Measurements from ENCODE around the gene PWWP2A.
A peak's percentile ranks its signal among the peaks of the same experiment; 100 is the strongest.

Gene PWWP2A

GRCh38 chr5:160119142-160119904 is at the start of gene PWWP2A:
PWWP2A (minus strand) TSS chr5:160119450; CDS start chr5:160119388, 62 bp downstream.
- peak; percentile 100 for DNase-seq (ENCODE audit: extremely low read depth, low read depth)
- no peak for TF ChIP-seq CTCF (IDR thresholded peaks at IDR 0.05; ENCODE audit: low read depth, low read length, missing control alignments)
- H3K4me3 ChIP-seq (replicated peaks; ENCODE audit: low read depth, low read length): peak within 1 kb of the TSS; percentile 86

DNA sequence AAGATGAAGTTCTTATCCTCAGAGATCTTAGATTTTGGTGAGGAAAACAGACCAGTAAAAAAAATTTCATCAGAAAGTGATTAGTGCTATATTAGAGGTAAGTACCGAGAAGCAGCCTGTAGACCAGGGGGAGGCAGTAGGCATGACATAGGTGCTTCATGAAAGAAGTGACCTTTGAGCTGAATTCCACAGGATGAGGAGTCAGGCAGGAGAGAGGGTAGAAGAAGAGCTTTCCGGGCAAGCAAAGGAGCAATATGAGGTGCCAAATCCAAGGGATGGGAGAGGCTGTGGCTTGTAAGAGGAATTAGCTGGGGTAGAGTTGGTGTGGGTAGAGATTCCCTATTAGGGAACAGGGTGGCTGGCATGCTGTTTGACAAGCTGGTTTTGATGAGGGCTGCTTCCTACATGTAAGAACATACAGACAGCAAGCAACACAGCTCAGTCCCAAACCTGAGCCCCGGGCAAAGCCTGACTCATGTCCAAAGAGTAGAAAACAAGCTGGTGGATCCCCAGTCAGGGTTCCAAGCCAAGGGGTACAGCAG is 48.4 kb upstream of the PWWP2A start:
- DNase-seq (ENCODE audit: extremely low read depth, low read depth): no peak
- TF ChIP-seq CTCF (IDR thresholded peaks at IDR 0.05; ENCODE audit: low read depth, low read length, missing control alignments): no peak
- H3K4me3 ChIP-seq (replicated peaks; ENCODE audit: low read depth, low read length): no peak overlapping the region

DNA sequence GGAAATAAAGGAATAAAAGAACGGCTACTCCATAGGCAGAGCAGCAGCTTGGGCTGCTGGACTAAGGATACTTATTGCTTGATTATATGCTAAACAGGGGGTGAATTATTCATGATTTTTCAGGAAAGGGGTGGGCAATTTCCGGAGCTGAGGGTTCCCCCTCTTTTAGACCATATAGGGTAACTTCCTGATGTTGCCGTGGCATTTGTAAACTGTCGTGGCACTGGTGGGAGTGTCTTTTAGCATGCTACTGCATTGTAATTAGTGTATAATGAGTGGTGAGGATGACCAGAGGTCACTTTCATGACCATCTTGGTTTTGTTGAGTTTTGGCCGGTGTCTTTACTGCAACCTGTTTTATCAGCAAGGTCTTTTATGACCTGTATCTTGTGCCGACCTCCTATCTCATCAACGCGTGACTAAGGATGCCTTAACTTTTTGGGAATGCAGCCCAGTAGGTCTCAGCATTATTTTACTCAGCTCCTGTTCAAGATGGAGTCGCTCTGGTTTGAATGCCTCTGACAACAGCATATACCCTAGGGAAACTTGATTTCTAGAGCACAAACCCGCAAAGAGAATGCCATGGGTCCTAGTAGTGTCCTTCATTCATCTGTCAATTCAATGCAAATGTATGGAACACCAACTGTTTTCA is 47.8 kb upstream of the PWWP2A start:
- no peak overlapping the region for H3K4me3 ChIP-seq (replicated peaks; ENCODE audit: low read depth, low read length)
- no peak for DNase-seq (ENCODE audit: extremely low read depth, low read depth)
- TF ChIP-seq CTCF (IDR thresholded peaks at IDR 0.05; ENCODE audit: low read depth, low read length, missing control alignments): no peak

DNA sequence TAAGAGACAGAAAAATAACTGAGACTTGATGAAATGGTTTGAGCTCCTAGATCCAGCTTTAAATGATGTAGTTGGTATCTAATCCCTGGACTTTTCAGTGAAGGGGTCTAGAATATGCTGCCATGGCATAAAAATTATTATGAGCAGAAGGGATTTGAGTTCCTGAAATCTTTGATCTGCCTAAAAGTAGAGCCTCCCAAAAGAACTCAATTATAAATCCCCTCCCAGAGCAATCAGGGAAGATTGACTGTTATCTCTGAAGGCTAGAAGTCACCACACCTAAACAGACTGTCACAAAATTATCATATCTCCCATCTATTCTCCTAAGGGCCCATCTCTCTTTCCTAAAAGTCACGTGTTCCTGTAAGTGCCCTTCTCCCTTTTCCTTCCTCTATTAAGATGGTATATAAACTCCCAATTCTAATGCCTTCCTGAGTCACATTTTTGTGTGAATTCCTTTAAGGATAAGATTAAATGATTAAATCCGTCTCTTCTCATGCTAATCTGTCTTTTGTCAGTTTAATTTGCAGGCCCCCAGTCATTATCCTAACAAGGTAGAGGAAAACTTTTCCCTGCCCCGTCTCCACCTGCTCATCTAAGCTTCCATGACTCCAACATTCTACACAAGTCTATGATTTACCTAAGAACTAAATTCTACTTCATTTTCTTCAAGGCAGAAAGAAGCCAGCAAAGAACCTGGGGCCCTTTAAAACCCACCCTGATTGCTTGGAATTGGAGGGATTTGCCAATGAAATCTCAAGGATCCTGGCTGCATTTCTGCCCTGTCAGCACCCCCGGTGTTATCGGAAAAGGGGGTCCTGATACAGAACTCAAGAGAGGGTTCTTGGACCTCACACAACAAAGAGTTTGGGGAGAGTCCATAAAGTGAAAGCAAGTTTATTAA is 47.1 kb upstream of the PWWP2A start:
- H3K4me3 ChIP-seq (replicated peaks; ENCODE audit: low read depth, low read length): no peak overlapping the region
- DNase-seq (ENCODE audit: extremely low read depth, low read depth): no peak
- TF ChIP-seq CTCF (IDR thresholded peaks at IDR 0.05; ENCODE audit: low read depth, low read length, missing control alignments): no peak

DNA sequence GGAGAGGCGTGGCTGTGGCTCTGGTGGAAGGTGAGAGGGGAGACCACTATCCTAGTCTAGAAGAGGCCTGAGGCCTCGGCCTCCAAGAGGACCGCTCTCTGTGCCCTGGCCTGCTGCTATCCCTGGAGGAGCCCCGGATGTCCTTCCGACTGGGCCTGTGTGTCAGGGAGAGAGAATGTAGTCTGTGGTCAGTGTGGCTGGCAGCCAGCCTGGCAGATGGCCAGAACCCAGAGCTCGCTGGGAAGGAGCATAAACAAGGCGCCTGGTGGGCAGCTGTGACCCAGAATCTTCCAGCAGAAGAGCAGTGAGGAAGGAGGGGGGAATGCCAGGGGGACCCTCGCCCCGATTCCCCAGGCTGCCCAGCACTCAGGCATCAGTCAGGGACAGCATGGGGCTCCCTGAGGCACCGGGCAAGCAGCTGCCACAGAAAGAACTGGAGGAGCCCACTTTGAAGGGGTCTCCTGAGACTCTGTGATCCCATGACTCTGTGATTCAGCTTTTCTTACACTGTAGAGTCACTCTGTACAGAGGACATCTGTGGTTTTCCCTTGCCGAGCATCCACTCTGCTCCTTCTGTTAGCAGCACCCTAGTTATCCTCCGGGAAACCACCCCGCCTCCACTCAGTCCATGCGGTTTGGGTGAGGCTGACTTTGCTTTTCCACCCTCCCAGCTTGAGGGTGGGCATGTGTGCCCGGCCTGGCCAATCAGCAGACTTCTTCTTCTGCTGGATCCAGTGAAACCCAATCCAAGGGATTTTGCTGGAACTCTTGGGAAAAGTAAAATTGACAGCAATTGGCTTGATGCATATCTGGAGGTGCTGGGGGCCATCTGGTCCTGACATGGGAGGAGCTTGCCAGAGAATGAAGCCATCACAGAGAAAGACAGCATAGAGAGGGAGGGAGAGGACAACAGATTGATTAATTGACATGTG is 46.2 kb upstream of the PWWP2A start:
- peak; percentile 97 for DNase-seq (ENCODE audit: extremely low read depth, low read depth)
- no peak for TF ChIP-seq CTCF (IDR thresholded peaks at IDR 0.05; ENCODE audit: low read depth, low read length, missing control alignments)

More for the DNA sequence above, 46.2 kb upstream of the PWWP2A start:
- H3K4me3 ChIP-seq (replicated peaks; ENCODE audit: low read depth, low read length): peak overlapping the region; percentile 26
